SK-N-SH (cell line): ENCODE measurements around the gene COQ10B. TPM values are rescaled to one million over a fixed set of nuclear protein-coding genes. Genes with fewer than 3 reads are reported as not detected.

Experiments used
- CTCF ChIA-PET: fragments of 300-600, 350-600 bp; formaldehyde crosslinking; extraction: SDS; loops from one replicate; lab custom pipeline; 2021; lab: Yijun Ruan, JAX
- POLR2A ChIA-PET: fragments of 350-600 bp; sonication (Branson Sonifier 250); formaldehyde crosslinking; extraction: SDS; loops from one replicate; lab custom pipeline; 2020; ENCODE audit warnings: antibody characterized with exemption, inconsistent platforms; lab: Yijun Ruan, JAX
- DNase-seq: peaks from one replicate; pipeline ENCODE4 v3.0.0; 2012
- H2AFZ ChIP-seq: fragments of 200-600 bp; sonication (generic); 2 replicates; pipeline ENCODE4 v1.8.1; 2016; ENCODE audit warnings: antibody characterized with exemption, mild to moderate bottlenecking, low read depth
- H3F3A ChIP-seq: fragments of 200-600 bp; sonication (generic); replicated peaks from 2 replicates; pipeline ENCODE3; 2016; ENCODE audit warnings: antibody characterized with exemption, mild to moderate bottlenecking; ENCODE audit not compliant: insufficient read depth
- H3K27ac ChIP-seq, 2 experiments: fragments of 200-500 bp in 1 of 2; fragments of 200-600 bp in 1 of 2; sonication (Bioruptor generic) in 1 of 2; sonication (generic), shearing (Covaris generic) in 1 of 2; 2 replicates each; pipeline versions ENCODE4 v1.5.1 to v1.6.1; 2014 to 2016; ENCODE audit warnings: low read depth in 2 of 2, inconsistent platforms in 1 of 2, low read length in 1 of 2, mild to moderate bottlenecking in 1 of 2, mixed read lengths in 1 of 2
- H3K27me3 ChIP-seq: fragments of 200-600 bp; sonication (generic), shearing (Covaris generic); 2 replicates; pipeline ENCODE4 v1.6.1; 2016; ENCODE audit warnings: mixed run types; ENCODE audit not compliant: insufficient read depth
- H3K36me3 ChIP-seq, 2 experiments: fragments of 200-500 bp in 1 of 2; fragments of 200-600 bp in 1 of 2; sonication (Bioruptor generic) in 1 of 2; sonication (generic) in 1 of 2; replicated peaks in 1 of 2; 2 replicates each; pipeline versions ENCODE3 to v1.5.1; 2014 to 2016; ENCODE audit warnings: low read length in 1 of 2, mild to moderate bottlenecking in 1 of 2; ENCODE audit not compliant: insufficient read depth in 2 of 2, control insufficient read depth in 1 of 2
- H3K4me1 ChIP-seq, 2 experiments: fragments of 200-500 bp in 1 of 2; fragments of 200-600 bp in 1 of 2; sonication (Bioruptor generic) in 1 of 2; sonication (generic), shearing (Covaris generic) in 1 of 2; 2 replicates each; pipeline versions ENCODE4 v1.5.1 to v1.6.1; 2014 to 2016; ENCODE audit warnings: low read depth in 1 of 2, low read length in 1 of 2, mixed run types in 1 of 2; ENCODE audit not compliant: insufficient read depth in 2 of 2, control insufficient read depth in 1 of 2
- H3K4me2 ChIP-seq: fragments of 200-600 bp; sonication (generic), shearing (Covaris generic); 2 replicates; pipeline ENCODE4 v1.6.1; 2017; ENCODE audit warnings: mixed run types
- H3K4me3 ChIP-seq, 2 experiments: fragments of 200-500 bp in 1 of 2; fragments of 200-600 bp in 1 of 2; sonication (Bioruptor generic) in 1 of 2; sonication (generic), shearing (Covaris generic) in 1 of 2; 2 replicates each; pipeline versions ENCODE4 v1.5.1 to v1.8.1; 2014 to 2016; ENCODE audit warnings: low read depth in 2 of 2, inconsistent platforms in 1 of 2, low read length in 1 of 2, mild to moderate bottlenecking in 1 of 2, mixed read lengths in 1 of 2, moderate library complexity in 1 of 2
- H3K79me2 ChIP-seq: fragments of 200-600 bp; sonication (generic); 2 replicates; pipeline ENCODE4 v1.8.1; 2017; ENCODE audit warnings: mild to moderate bottlenecking; ENCODE audit not compliant: insufficient read depth
- H3K9ac ChIP-seq: fragments of 200-600 bp; sonication (generic); 2 replicates; pipeline ENCODE4 v1.6.1; 2017; ENCODE audit warnings: mixed run types
- H3K9me2 ChIP-seq: fragments of 200-600 bp; sonication (generic); 2 replicates; pipeline ENCODE4 v1.6.1; 2017; ENCODE audit warnings: mixed run types
- H3K9me3 ChIP-seq: fragments of 200-600 bp; sonication (generic); 2 replicates; pipeline ENCODE4 v1.6.1; 2017; ENCODE audit warnings: mixed run types, mild to moderate bottlenecking, moderate library complexity
- H4K20me1 ChIP-seq: fragments of 200-600 bp; sonication (generic); 2 replicates; pipeline ENCODE4 v1.6.1; 2017; ENCODE audit warnings: mild to moderate bottlenecking, mixed run types; ENCODE audit not compliant: insufficient read depth
- CHD2 ChIP-seq: fragments of 150-350 bp; IDR thresholded peaks from 2 replicates; pipeline ENCODE4 v1.6.1; 2018; ENCODE audit warnings: low read length; ENCODE audit not compliant: partially characterized antibody
- ELF1 ChIP-seq: IDR thresholded peaks from 2 replicates; pipeline ENCODE4 v1.4.0; 2012
- FOSL2 ChIP-seq: IDR thresholded peaks from 2 replicates; pipeline ENCODE4 v1.4.0; 2012; ENCODE audit warnings: low read depth, mild to moderate bottlenecking, moderate library complexity, borderline replicate concordance
- GABPA ChIP-seq: IDR thresholded peaks from 2 replicates; pipeline ENCODE4 v1.4.0; 2012; ENCODE audit warnings: low read depth, mild to moderate bottlenecking
- GATA2 ChIP-seq: sonication (generic); formaldehyde crosslinking; IDR thresholded peaks from 2 replicates; pipeline ENCODE4 v1.5.0; 2020; ENCODE audit warnings: mild to moderate bottlenecking, missing genetic modification reagents
- JUND ChIP-seq: IDR thresholded peaks from 2 replicates; pipeline ENCODE4 v1.4.0; 2012
- NFIC ChIP-seq: IDR thresholded peaks from 2 replicates; pipeline ENCODE4 v1.4.0; 2012; ENCODE audit warnings: borderline replicate concordance
- POLR2AphosphoS5 ChIP-seq: IDR thresholded peaks from 2 replicates; pipeline ENCODE4 v1.6.1; 2012; ENCODE audit warnings: low read depth, low read length
- RCOR1 ChIP-seq: fragments of 150-350 bp; IDR thresholded peaks from 2 replicates; pipeline ENCODE4 v1.6.1; 2017; ENCODE audit warnings: antibody characterized with exemption, low read length
- REST ChIP-seq: IDR thresholded peaks from 2 replicates; pipeline ENCODE4 v1.6.1; 2012; ENCODE audit warnings: mild to moderate bottlenecking, low read depth, low read length, moderate library complexity
- RFX5 ChIP-seq: IDR thresholded peaks from 2 replicates; pipeline ENCODE4 v1.6.1; 2012; ENCODE audit warnings: mild to moderate bottlenecking, improper control_type of control experiment, low read length
- RXRA ChIP-seq: IDR thresholded peaks from 2 replicates; pipeline ENCODE4 v1.4.0; 2012; ENCODE audit warnings: low read depth, mild to moderate bottlenecking, borderline replicate concordance
- SIN3A ChIP-seq: IDR thresholded peaks from 2 replicates; pipeline ENCODE4 v1.6.1; 2012; ENCODE audit warnings: low read depth, mild to moderate bottlenecking, low read length, moderate library complexity, borderline replicate concordance
- TAF1 ChIP-seq: IDR thresholded peaks from 2 replicates; pipeline ENCODE4 v1.6.1; 2012; ENCODE audit warnings: low read depth, mild to moderate bottlenecking, low read length, moderate library complexity, borderline replicate concordance
- TCF12 ChIP-seq: IDR thresholded peaks from 2 replicates; pipeline ENCODE4 v1.4.0; 2012
- TEAD4 ChIP-seq: IDR thresholded peaks from 2 replicates; pipeline ENCODE4 v1.4.0; 2012; ENCODE audit warnings: mild to moderate bottlenecking, borderline replicate concordance; ENCODE audit not compliant: insufficient read depth
- USF1 ChIP-seq: IDR thresholded peaks from 2 replicates; pipeline ENCODE4 v1.4.0; 2012; ENCODE audit warnings: low read depth, borderline replicate concordance
- USF2 ChIP-seq: fragments of 150-350 bp; IDR thresholded peaks from 2 replicates; pipeline ENCODE4 v1.6.1; 2017; ENCODE audit warnings: antibody characterized with exemption, low read length, low read depth, borderline replicate concordance
- ZBTB33 ChIP-seq: IDR thresholded peaks from 2 replicates; pipeline ENCODE4 v1.4.0; 2012; ENCODE audit warnings: low read depth, borderline replicate concordance
- WGBS: methylation state at CpG from one replicate; pipeline ENCODE4 v1.1.6; 2017; ENCODE audit warnings: low lambda C conversion rate; 5-methylcytosine and 5-hydroxymethylcytosine counted together
- polyA plus RNA-seq, 3 experiments: library from polyadenylated mRNA; depleted of rRNA; stranded (reverse); fragments of >200 nt; gene quantifications; 2 replicates each; pipeline ENCODE4 v1.2.3, GENCODE V29; 2012

The COQ10B gene
- polyA plus RNA-seq, 1 of the 3 experiments (the other 2 are of a cell fraction), result 3.6 TPM

GRCh38 chr2:197453914-197454398 lies 604 bp downstream of the COQ10B start:
- no peaks in the 10 kb centered on the region for H3K9me3 ChIP-seq
- H2AFZ ChIP-seq, result 0 out of 2 replicates have a peak overlapping the region, but pooled peaks have one; percentile 31
- no peaks in the 10 kb centered on the region for H3K27me3 ChIP-seq
- TF ChIP-seq USF1, result no peak
- TF ChIP-seq POLR2AphosphoS5, result 0 out of 2 replicates have a peak, but pooled peaks have one; percentile 9
- peak; percentile 77 for TF ChIP-seq TAF1
- peak; percentile 20; the same call in 1 of the 2 replicates for TF ChIP-seq RCOR1
- peak; percentile 78; the same call in 1 of the 2 replicates for TF ChIP-seq SIN3A
- peak; percentile 18; the same call in 1 of the 2 replicates for TF ChIP-seq GABPA
- TF ChIP-seq RFX5, result peak; percentile 67
- peak; percentile 54; the same call in 1 of the 2 replicates for TF ChIP-seq ELF1
- TF ChIP-seq CHD2, result no peak
- peak; percentile 24; the same call in 1 of the 2 replicates for TF ChIP-seq REST
- no peaks in the 10 kb centered on the region for H3K36me3 ChIP-seq
- CTCF ChIA-PET, result no interaction called here
- H3K9ac ChIP-seq, result peak overlapping the region; percentile 100
- peaks cover 11% of the 10 kb centered on the region for H3F3A ChIP-seq
- H3K9me2 ChIP-seq, result no peaks in the 10 kb centered on the region
- POLR2A ChIA-PET, result interaction anchor here (1.5 to 1.8 kb wide), 3 partner anchors 19 to 47 kb away, joined by 6 to 15 read pairs (median 8); partner anchors contain the start of genes HSPD1, HSPE1 and SF3B1
- WGBS, result 1% methylated on average over 11 of the region's 11 CpGs
- H3K4me1 ChIP-seq, result no peaks in the 10 kb centered on the region; a peak in 2 of 4 replicates
- no peak for DNase-seq
- H3K4me2 ChIP-seq, result peak overlapping the region; percentile 69
- H3K79me2 ChIP-seq, result peaks cover 54% of the 10 kb centered on the region
- peak overlapping the region; percentile 92 to 100 for H3K27ac ChIP-seq
- peak overlapping the region; percentile 77 to 83 for H3K4me3 ChIP-seq
- H4K20me1 ChIP-seq, result peaks cover 47% of the 10 kb centered on the region

- Histone ChIP-seq H3F3A (peaks cover 11% of the 10 kb centered on the region), H3K9me3 (no peaks in the 10 kb centered on the region), H2AFZ (no peak overlapping the region), H3K4me3 (peak overlapping the region; percentile 77 to 83; a peak in 3 of 4 replicates), H3K27ac (no peak overlapping the region), H4K20me1 (peaks cover 56% of the 10 kb centered on the region), H3K9me2 (no peaks in the 10 kb centered on the region), H3K4me1 (no peaks in the 10 kb centered on the region; a peak in 2 of 4 replicates), H3K4me2 (peak overlapping the region; percentile 69), H3K79me2 (peaks cover 64% of the 10 kb centered on the region), H3K27me3 (no peaks in the 10 kb centered on the region), H3K9ac (peak overlapping the region; percentile 100), H3K36me3 (peaks cover 6 to 7% of the 10 kb centered on the region in 2 experiments)
- no peak for DNase-seq
- CTCF ChIA-PET, result no interaction called here
- POLR2A ChIA-PET, result interaction anchor here (1.8 kb wide), 1 partner anchor 45 kb away, joined by 8 read pairs; the partner anchor contains the start of genes HSPD1 and HSPE1
- 82% methylated on average over 2 of the region's 2 CpGs for WGBS
- TF ChIP-seq TEAD4 (no peak), JUND (no peak), USF2 (no peak), RXRA (no peak), TCF12 (no peak), ZBTB33 (no peak), GATA2 (CRISPR knock-in tag) (no peak), NFIC (no peak), FOSL2 (no peak), USF1 (no peak)
Measured at GRCh38 chr2:197454923-197455322, 1.6 kb downstream of the COQ10B start.
